ENCODE measurements around the gene COX14. TPM values are rescaled to one million over a fixed set of nuclear protein-coding genes. Genes with fewer than 3 reads are reported as not detected.

Gene COX14
- total and polyA plus RNA-seq, 2 donors from 2014 or later, result 68.2 to 242 TPM

GRCh38 chr12:50102131-50102531, 9.9 kb upstream of the COX14 start:
- peak overlapping the region in 1 of 3 donors; percentile 30 for H3K9ac ChIP-seq (ENCODE audit: low read length in 3 of 3)
- no peaks in the 10 kb centered on the region for H3K27me3 ChIP-seq (ENCODE audit: control insufficient read depth, insufficient read depth, low read length)
- no peak for TF ChIP-seq CTCF (IDR thresholded peaks at IDR 0.05; ENCODE audit: borderline replicate concordance, extremely low read depth, insufficient read depth)
- peaks cover 0 to 16% (median 11%) of the 10 kb centered on the region in 3 donors for H3K4me1 ChIP-seq (ENCODE audit: control insufficient read depth in 2 of 3, insufficient read depth in 2 of 3, low read depth in 1 of 3, low read length in 3 of 3)
- no peak overlapping the region for H3K4me3 ChIP-seq (ENCODE audit: low read length in 3 of 3)
- FAIRE-seq (no peak), DNase-seq (no peak)
- peak overlapping the region; percentile 41 to 81 for H3K27ac ChIP-seq (ENCODE audit: low read depth in 2 of 2, low read length in 2 of 2)
- intact Hi-C loops (cut with DNase I), result no loop called here
- H3K9me3 ChIP-seq (ENCODE audit: control insufficient read depth in 2 of 3, insufficient read depth in 1 of 3, low read length in 3 of 3), result no peaks in the 10 kb centered on the region
- peaks cover 4 to 24% (median 16%) of the 10 kb centered on the region in 3 donors for H3K36me3 ChIP-seq (ENCODE audit: control insufficient read depth in 2 of 3, insufficient read depth in 3 of 3, low read length in 3 of 3)

- H3K27ac ChIP-seq (ENCODE audit: low read depth in 2 of 2, low read length in 2 of 2), result peak overlapping the region; percentile 26 to 81
These were observed 9.3 kb upstream of the COX14 start for GRCh38 chr12:50102646-50103309.

GRCh38 chr12:50103351-50103750, 8.7 kb upstream of the COX14 start:
- FAIRE-seq (no peak), DNase-seq (no peak)
- no peaks in the 10 kb centered on the region for H3K27me3 ChIP-seq (ENCODE audit: control insufficient read depth, insufficient read depth, low read length)
- intact Hi-C loops (cut with DNase I), result no loop called here
- H3K9ac ChIP-seq (ENCODE audit: low read length in 3 of 3), result no peak overlapping the region
- H3K9me3 ChIP-seq (ENCODE audit: control insufficient read depth in 2 of 3, insufficient read depth in 1 of 3, low read length in 3 of 3), result no peaks in the 10 kb centered on the region
- TF ChIP-seq CTCF (IDR thresholded peaks at IDR 0.05; ENCODE audit: borderline replicate concordance, extremely low read depth, insufficient read depth), result no peak
- peaks cover 0 to 16% (median 14%) of the 10 kb centered on the region in 3 donors for H3K4me1 ChIP-seq (ENCODE audit: control insufficient read depth in 2 of 3, insufficient read depth in 2 of 3, low read depth in 1 of 3, low read length in 3 of 3)
- H3K27ac ChIP-seq (ENCODE audit: low read depth in 2 of 2, low read length in 2 of 2), result peak overlapping the region; percentile 26 to 81
- H3K4me3 ChIP-seq (ENCODE audit: low read length in 3 of 3), result peak overlapping the region in 1 of 3 donors; percentile 71
- peaks cover 2 to 23% (median 10%) of the 10 kb centered on the region in 3 donors for H3K36me3 ChIP-seq (ENCODE audit: control insufficient read depth in 2 of 3, insufficient read depth in 3 of 3, low read length in 3 of 3)

More at GRCh38 chr12:50102646-50103309, 9.3 kb upstream of the COX14 start:
- Histone ChIP-seq H3K36me3 (ENCODE audit: control insufficient read depth in 2 of 3, insufficient read depth in 3 of 3, low read length in 3 of 3) (peaks cover 4 to 29% (median 16%) of the 10 kb centered on the region in 3 donors), H3K4me3 (ENCODE audit: low read length in 3 of 3) (no peak overlapping the region), H3K9ac (ENCODE audit: low read length in 3 of 3) (peak overlapping the region in 1 of 3 donors; percentile 30), H3K27me3 (ENCODE audit: control insufficient read depth, insufficient read depth, low read length) (no peaks in the 10 kb centered on the region), H3K9me3 (ENCODE audit: control insufficient read depth in 2 of 3, insufficient read depth in 1 of 3, low read length in 3 of 3) (no peaks in the 10 kb centered on the region), H3K4me1 (ENCODE audit: control insufficient read depth in 2 of 3, insufficient read depth in 2 of 3, low read depth in 1 of 3, low read length in 3 of 3) (peaks cover 0 to 16% (median 14%) of the 10 kb centered on the region in 3 donors)
- no peak for TF ChIP-seq CTCF (IDR thresholded peaks at IDR 0.05; ENCODE audit: borderline replicate concordance, extremely low read depth, insufficient read depth)
- intact Hi-C loops (cut with DNase I), result no loop called here
- DNase-seq (no peak), FAIRE-seq (no peak)

Measured in kidney (tissue), 14 donors.